EL (cell line): ENCODE data around the gene GABPB1.
A peak's percentile ranks its signal among the peaks of the same experiment; 100 is the strongest.
"Not testable (repeated sequence)": the region's sequence is repeated elsewhere in the genome, so short reads cannot be mapped to it uniquely, and the experiment has no call there.

Source experiments
- DNase-seq: peaks from one replicate; pipeline ENCODE4 v3.0.0-alpha.2; 2016

GABPB1 gene

GRCh38 chr15:50354838-50355618, at the start of gene GABPB1:
Gene GABPB1, minus strand, starts transcription at chr15:50355198. Its CDS starts 45,400 bp downstream, at chr15:50309798.
- peak; percentile 90 for DNase-seq

GRCh38 chr15:50391561-50391960, 36.6 kb upstream of the GABPB1 start:
- peak; percentile 24 for DNase-seq

- DNase-seq, result no peak
Measured at GRCh38 chr15:50390554-50391264, 35.7 kb upstream of the GABPB1 start.

- not testable (repeated sequence) for DNase-seq
Measured at GRCh38 chr15:50382408-50382807, 27.4 kb upstream of the GABPB1 start.

GRCh38 chr15:50381438-50381837, 26.4 kb upstream of the GABPB1 start:
- DNase-seq, result no peak

GRCh38 chr15:50380089-50380488, 25.1 kb upstream of the GABPB1 start:
- no peak for DNase-seq

GRCh38 chr15:50379413-50379812, 24.4 kb upstream of the GABPB1 start:
- DNase-seq, result not testable (repeated sequence)

- no peak for DNase-seq
Measured at GRCh38 chr15:50378776-50379175, 23.8 kb upstream of the GABPB1 start.

GRCh38 chr15:50377867-50378751, 23.1 kb upstream of the GABPB1 start:
- DNase-seq, result no peak

GRCh38 chr15:50369564-50369963, 14.6 kb upstream of the GABPB1 start:
- not testable (repeated sequence) for DNase-seq

- no peak for DNase-seq
Measured at GRCh38 chr15:50365971-50366370, 11.0 kb upstream of the GABPB1 start.

GRCh38 chr15:50365570-50365969, 10.6 kb upstream of the GABPB1 start:
- no peak for DNase-seq

GRCh38 chr15:50363612-50364011, 8.6 kb upstream of the GABPB1 start:
- no peak for DNase-seq

- no peak for DNase-seq
Measured at GRCh38 chr15:50361756-50362155, 6.8 kb upstream of the GABPB1 start.

- peak; percentile 52 for DNase-seq
Measured at GRCh38 chr15:50358845-50359244, 3.8 kb upstream of the GABPB1 start.

GRCh38 chr15:50355980-50356379, 982 bp upstream of the GABPB1 start:
- DNase-seq, result peak; percentile 7

GRCh38 chr15:50355619-50355905, 564 bp upstream of the GABPB1 start:
- DNase-seq, result no peak

GRCh38 chr15:50353975-50354837, 792 bp downstream of the GABPB1 start:
- peak; percentile 83 for DNase-seq

- DNase-seq, result peak; percentile 82
Measured at GRCh38 chr15:50353251-50353974, 1.6 kb downstream of the GABPB1 start.

- DNase-seq, result no peak
Measured at GRCh38 chr15:50350621-50351020, 4.4 kb downstream of the GABPB1 start.

GRCh38 chr15:50345298-50345697, 9.7 kb downstream of the GABPB1 start:
- no peak for DNase-seq

GRCh38 chr15:50344006-50344464, 11.0 kb downstream of the GABPB1 start:
- no peak for DNase-seq
